HG03175 (cell line): ENCODE results near the gene SLC35B4.
"Not testable (repeated sequence)": the region's sequence is repeated elsewhere in the genome, so short reads cannot be mapped to it uniquely, and the experiment has no call there.

ENCODE experiments used
- ATAC-seq: cut with Tn5 transposase; IDR thresholded peaks from one replicate; pipeline ENCODE4 v1.9.1; 2021; ENCODE audit warnings: mild to moderate bottlenecking, moderate library complexity; ENCODE audit not compliant: unreplicated experiment

SLC35B4 gene

GRCh38 chr7:134295982-134296381 lies 20.7 kb downstream of the SLC35B4 start:
- ATAC-seq, result not testable (repeated sequence)

- peak; percentile 100 for ATAC-seq
Observed at GRCh38 chr7:134293002-134293740, 23.6 kb downstream of the SLC35B4 start.

GRCh38 chr7:134290286-134290685 lies 26.4 kb downstream of the SLC35B4 start:
- ATAC-seq, result no peak

GRCh38 chr7:134289841-134290240 lies 26.9 kb downstream of the SLC35B4 start:
- no peak for ATAC-seq

GRCh38 chr7:134289423-134289822 lies 27.3 kb downstream of the SLC35B4 start:
- no peak for ATAC-seq

GRCh38 chr7:134287916-134288659 lies 28.6 kb downstream of the SLC35B4 start:
- ATAC-seq, result no peak

- ATAC-seq, result no peak
Observed at GRCh38 chr7:134284952-134285351, 31.8 kb downstream of the SLC35B4 start.

GRCh38 chr7:134284011-134284410 lies 32.7 kb downstream of the SLC35B4 start:
- ATAC-seq, result no peak

- no peak for ATAC-seq
Observed at GRCh38 chr7:134280508-134280907, 36.2 kb downstream of the SLC35B4 start.

- ATAC-seq, result no peak
Observed at GRCh38 chr7:134279898-134280297, 36.8 kb downstream of the SLC35B4 start.

- ATAC-seq, result no peak
Observed at GRCh38 chr7:134279336-134279735, 37.4 kb downstream of the SLC35B4 start.

- no peak for ATAC-seq
Observed at GRCh38 chr7:134278502-134279153, 38.1 kb downstream of the SLC35B4 start.

- ATAC-seq, result no peak
Observed at GRCh38 chr7:134276951-134277350, 39.8 kb downstream of the SLC35B4 start.

GRCh38 chr7:134262322-134262721 lies 54.4 kb downstream of the SLC35B4 start:
- ATAC-seq, result no peak

GRCh38 chr7:134255814-134256213 lies 60.9 kb downstream of the SLC35B4 start:
- no peak for ATAC-seq

GRCh38 chr7:134254311-134254710 lies 62.4 kb downstream of the SLC35B4 start:
- ATAC-seq, result no peak

- ATAC-seq, result no peak
Observed at GRCh38 chr7:134248196-134248595, 68.5 kb downstream of the SLC35B4 start.

GRCh38 chr7:134246761-134247160 lies 70.0 kb downstream of the SLC35B4 start:
- no peak for ATAC-seq

GRCh38 chr7:134246347-134246746 lies 70.4 kb downstream of the SLC35B4 start:
- no peak for ATAC-seq

- no peak for ATAC-seq
Observed at GRCh38 chr7:134245253-134245652, 71.5 kb downstream of the SLC35B4 start.
